AG10803 (cell line): ENCODE measurements around the gene COA8.

ENCODE experiments used
- DNase-seq: peaks from one replicate; pipeline ENCODE4 v3.0.0; 2010; ENCODE audit warnings: low read depth
- H3K4me3 ChIP-seq: 2 replicates; pipeline ENCODE4 v1.5.1; 2011; ENCODE audit warnings: mild to moderate bottlenecking, low read length, control low read depth
- TF ChIP-seq, protein P1 (sequence below): conservative IDR thresholded peaks from 2 replicates; pipeline ENCODE4 v1.5.1; 2011; ENCODE audit warnings: mild to moderate bottlenecking, low read length, control low read depth, inconsistent platforms

The COA8 gene

GRCh38 chr14:103519043-103519836 lies 43.5 kb upstream of the COA8 start:
- DNase-seq: peak; percentile 59
- no peak overlapping the region for H3K4me3 ChIP-seq
- TF ChIP-seq, protein P1, sequence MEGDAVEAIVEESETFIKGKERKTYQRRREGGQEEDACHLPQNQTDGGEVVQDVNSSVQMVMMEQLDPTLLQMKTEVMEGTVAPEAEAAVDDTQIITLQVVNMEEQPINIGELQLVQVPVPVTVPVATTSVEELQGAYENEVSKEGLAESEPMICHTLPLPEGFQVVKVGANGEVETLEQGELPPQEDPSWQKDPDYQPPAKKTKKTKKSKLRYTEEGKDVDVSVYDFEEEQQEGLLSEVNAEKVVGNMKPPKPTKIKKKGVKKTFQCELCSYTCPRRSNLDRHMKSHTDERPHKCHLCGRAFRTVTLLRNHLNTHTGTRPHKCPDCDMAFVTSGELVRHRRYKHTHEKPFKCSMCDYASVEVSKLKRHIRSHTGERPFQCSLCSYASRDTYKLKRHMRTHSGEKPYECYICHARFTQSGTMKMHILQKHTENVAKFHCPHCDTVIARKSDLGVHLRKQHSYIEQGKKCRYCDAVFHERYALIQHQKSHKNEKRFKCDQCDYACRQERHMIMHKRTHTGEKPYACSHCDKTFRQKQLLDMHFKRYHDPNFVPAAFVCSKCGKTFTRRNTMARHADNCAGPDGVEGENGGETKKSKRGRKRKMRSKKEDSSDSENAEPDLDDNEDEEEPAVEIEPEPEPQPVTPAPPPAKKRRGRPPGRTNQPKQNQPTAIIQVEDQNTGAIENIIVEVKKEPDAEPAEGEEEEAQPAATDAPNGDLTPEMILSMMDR: no peak

GRCh38 chr14:103519837-103520212 lies 42.9 kb upstream of the COA8 start:
- DNase-seq: no peak
- no peak overlapping the region for H3K4me3 ChIP-seq
- TF ChIP-seq, protein P1: no peak

DNA sequence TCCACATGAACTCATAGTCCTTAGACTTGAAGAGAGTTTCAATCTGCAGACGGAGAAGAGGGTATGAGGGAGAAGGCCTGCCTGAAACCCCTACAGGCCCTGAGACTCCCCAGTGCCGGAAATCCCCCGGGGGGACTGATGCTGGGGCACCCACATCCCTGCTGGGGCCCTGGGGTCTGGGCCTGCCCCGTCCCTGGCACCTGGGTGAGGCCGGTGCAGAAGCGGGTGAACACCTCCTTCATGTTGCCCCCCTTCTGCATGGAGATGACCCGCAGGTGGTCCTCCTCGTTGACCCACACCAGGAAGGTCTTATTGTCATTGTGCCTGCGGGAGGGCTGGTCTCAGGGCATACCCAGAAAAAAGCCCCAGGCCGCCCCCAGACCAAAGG lies 42.5 kb upstream of the COA8 start:
- TF ChIP-seq, protein P1: no peak
- DNase-seq: no peak
- no peak overlapping the region; the same call in 1 of the 2 replicates for H3K4me3 ChIP-seq

- peak overlapping the region; percentile 64 for H3K4me3 ChIP-seq
- TF ChIP-seq, protein P1: peak; percentile 51
- peak; percentile 71 for DNase-seq
Measured at GRCh38 chr14:103520657-103521437, 41.9 kb upstream of the COA8 start.

GRCh38 chr14:103521438-103521950 lies 41.3 kb upstream of the COA8 start:
- DNase-seq: no peak
- peak overlapping the region; percentile 64 for H3K4me3 ChIP-seq
- TF ChIP-seq, protein P1: no peak

DNA sequence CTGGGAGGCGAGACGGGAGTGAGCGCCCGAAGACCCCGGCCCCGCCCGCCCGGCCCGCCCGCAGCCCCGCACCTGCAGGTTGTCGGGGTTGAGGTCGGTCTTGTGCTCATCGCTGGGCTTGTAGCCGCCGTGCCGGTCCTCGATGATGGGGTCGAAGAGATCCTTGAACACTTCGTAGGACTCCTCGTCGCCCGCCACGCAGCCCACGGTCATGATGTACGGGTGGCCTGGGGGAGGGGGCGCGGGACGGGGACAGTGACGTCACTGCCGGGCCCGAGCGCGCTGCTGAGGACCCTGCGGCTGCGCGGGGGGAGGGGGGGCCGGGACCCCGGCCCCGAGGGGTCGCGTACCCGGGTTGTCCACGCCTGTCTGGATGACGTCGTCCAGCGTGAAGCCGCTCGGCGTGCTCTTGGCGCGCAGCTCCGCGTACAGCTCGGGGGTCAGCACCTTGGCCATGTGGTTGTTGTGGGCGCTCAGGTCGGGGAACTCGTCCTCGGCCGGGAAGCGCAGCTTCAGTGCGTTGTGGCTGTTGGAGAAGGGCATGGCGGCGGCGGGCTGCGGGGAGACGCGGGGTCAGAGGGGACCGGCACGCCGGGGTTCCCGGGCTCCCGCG lies 40.7 kb upstream of the COA8 start:
- peak overlapping the region; percentile 64 for H3K4me3 ChIP-seq
- TF ChIP-seq, protein P1: no peak
- DNase-seq: no peak
